ENCODE results near the gene POLR3GL.

POLR3GL gene

GRCh38 chr1:145959333-145959732, 5.2 kb upstream of the POLR3GL start:
- Histone ChIP-seq H3K79me1 (ENCODE audit: low read length) (peaks cover 4% of the 10 kb centered on the region), H3K18ac (ENCODE audit: low read length) (no peak overlapping the region), H3K4me2 (ENCODE audit: low read length) (no peak overlapping the region), H2BK5ac (ENCODE audit: low read depth, low read length, poor library complexity) (no peak overlapping the region), H3K4me1 (ENCODE audit: control insufficient read depth in 1 of 2, insufficient read depth in 2 of 2, low read length in 2 of 2) (peaks cover 16 to 26% of the 10 kb centered on the region in 2 experiments), H3K79me2 (ENCODE audit: control insufficient read depth, insufficient read depth, low read length, poor library complexity) (no peaks in the 10 kb centered on the region), H2AK5ac (ENCODE audit: low read length) (no peak overlapping the region), H3K9ac (ENCODE audit: low read length) (no peak overlapping the region), H3K4me3 (ENCODE audit: low read depth, low read length) (no peak overlapping the region), H3K4ac (ENCODE audit: low read depth, low read length) (no peak overlapping the region), H3K27me3 (ENCODE audit: insufficient read depth, low read length) (peaks cover 45% of the 10 kb centered on the region), H3K14ac (ENCODE audit: low read length) (no peak overlapping the region), H4K12ac (ENCODE audit: low read depth, low read length) (no peak overlapping the region), H3K9me3 (ENCODE audit: insufficient read depth, low read depth, low read length) (peaks cover 2% of the 10 kb centered on the region), H2BK12ac (ENCODE audit: low read length) (no peak overlapping the region), H3K27ac (ENCODE audit: low read depth, low read length) (no peak overlapping the region), H4K91ac (ENCODE audit: low read depth, low read length) (no peak overlapping the region), H3K23ac (ENCODE audit: low read length) (no peak overlapping the region), H3K36me3 (ENCODE audit: control insufficient read depth in 1 of 2, insufficient read depth in 2 of 2, low read length in 2 of 2) (no peaks in the 10 kb centered on the region), H2BK120ac (ENCODE audit: insufficient read depth, low read length, poor library complexity) (no peak overlapping the region), H2AFZ (ENCODE audit: insufficient read depth, low read length, poor library complexity) (no peak overlapping the region), H4K8ac (ENCODE audit: low read depth, low read length) (no peak overlapping the region)
- no peak for DNase-seq

GRCh38 chr1:145959957-145960467, 4.5 kb upstream of the POLR3GL start:
- peaks cover 45% of the 10 kb centered on the region for H3K27me3 ChIP-seq (ENCODE audit: insufficient read depth, low read length)
- no peak overlapping the region for H3K9ac ChIP-seq (ENCODE audit: low read length)
- H3K4me3 ChIP-seq (ENCODE audit: low read depth, low read length): peak overlapping the region; percentile 77
- no peak overlapping the region for H4K8ac ChIP-seq (ENCODE audit: low read depth, low read length)
- no peak overlapping the region for H3K27ac ChIP-seq (ENCODE audit: low read depth, low read length)
- DNase-seq: no peak
- H3K4ac ChIP-seq (ENCODE audit: low read depth, low read length): no peak overlapping the region
- H4K12ac ChIP-seq (ENCODE audit: low read depth, low read length): no peak overlapping the region
- H2BK120ac ChIP-seq (ENCODE audit: insufficient read depth, low read length, poor library complexity): no peak overlapping the region
- H3K18ac ChIP-seq (ENCODE audit: low read length): no peak overlapping the region
- H3K79me1 ChIP-seq (ENCODE audit: low read length): peaks cover 6% of the 10 kb centered on the region
- H3K36me3 ChIP-seq (ENCODE audit: control insufficient read depth in 1 of 2, insufficient read depth in 2 of 2, low read length in 2 of 2): no peaks in the 10 kb centered on the region
- H3K23ac ChIP-seq (ENCODE audit: low read length): no peak overlapping the region
- no CpG with 5 or more reads among the region's 12 CpGs for WGBS (ENCODE audit: extremely low coverage, insufficient coverage, insufficient read length)
- H4K91ac ChIP-seq (ENCODE audit: low read depth, low read length): no peak overlapping the region
- peak overlapping the region; percentile 94 for H3K4me2 ChIP-seq (ENCODE audit: low read length)
- H2BK12ac ChIP-seq (ENCODE audit: low read length): no peak overlapping the region
- H3K4me1 ChIP-seq (ENCODE audit: control insufficient read depth in 1 of 2, insufficient read depth in 2 of 2, low read length in 2 of 2): peaks cover 16 to 26% of the 10 kb centered on the region in 2 experiments
- H2BK5ac ChIP-seq (ENCODE audit: low read depth, low read length, poor library complexity): no peak overlapping the region
- peaks cover 2% of the 10 kb centered on the region for H3K9me3 ChIP-seq (ENCODE audit: insufficient read depth, low read depth, low read length)
- H3K79me2 ChIP-seq (ENCODE audit: control insufficient read depth, insufficient read depth, low read length, poor library complexity): no peaks in the 10 kb centered on the region
- H2AK5ac ChIP-seq (ENCODE audit: low read length): no peak overlapping the region
- no peak overlapping the region for H3K14ac ChIP-seq (ENCODE audit: low read length)
- peak overlapping the region; percentile 77 for H2AFZ ChIP-seq (ENCODE audit: insufficient read depth, low read length, poor library complexity)

GRCh38 chr1:145960468-145961108, 3.9 kb upstream of the POLR3GL start:
- Histone ChIP-seq H3K23ac (ENCODE audit: low read length) (no peak overlapping the region), H3K27ac (ENCODE audit: low read depth, low read length) (no peak overlapping the region), H2BK12ac (ENCODE audit: low read length) (no peak overlapping the region), H3K27me3 (ENCODE audit: insufficient read depth, low read length) (peaks cover 44% of the 10 kb centered on the region), H2BK5ac (ENCODE audit: low read depth, low read length, poor library complexity) (no peak overlapping the region), H3K9ac (ENCODE audit: low read length) (peak overlapping the region; percentile 70), H3K4me3 (ENCODE audit: low read depth, low read length) (peak overlapping the region; percentile 77), H3K36me3 (ENCODE audit: control insufficient read depth in 1 of 2, insufficient read depth in 2 of 2, low read length in 2 of 2) (no peaks in the 10 kb centered on the region), H2AFZ (ENCODE audit: insufficient read depth, low read length, poor library complexity) (peak overlapping the region; percentile 77), H4K8ac (ENCODE audit: low read depth, low read length) (peak overlapping the region; percentile 48), H3K14ac (ENCODE audit: low read length) (no peak overlapping the region), H3K4me2 (ENCODE audit: low read length) (peak overlapping the region; percentile 94), H2AK5ac (ENCODE audit: low read length) (no peak overlapping the region), H4K91ac (ENCODE audit: low read depth, low read length) (no peak overlapping the region), H3K79me1 (ENCODE audit: low read length) (peaks cover 6% of the 10 kb centered on the region), H3K4me1 (ENCODE audit: control insufficient read depth in 1 of 2, insufficient read depth in 2 of 2, low read length in 2 of 2) (peaks cover 16 to 26% of the 10 kb centered on the region in 2 experiments), H3K79me2 (ENCODE audit: control insufficient read depth, insufficient read depth, low read length, poor library complexity) (no peaks in the 10 kb centered on the region), H2BK120ac (ENCODE audit: insufficient read depth, low read length, poor library complexity) (no peak overlapping the region), H4K12ac (ENCODE audit: low read depth, low read length) (no peak overlapping the region), H3K18ac (ENCODE audit: low read length) (no peak overlapping the region), H3K9me3 (ENCODE audit: insufficient read depth, low read depth, low read length) (peaks cover 2% of the 10 kb centered on the region), H3K4ac (ENCODE audit: low read depth, low read length) (no peak overlapping the region)
- no CpG with 5 or more reads among the region's 44 CpGs for WGBS (ENCODE audit: extremely low coverage, insufficient coverage, insufficient read length)
- DNase-seq: peak; percentile 56 to 72

- no peaks in the 10 kb centered on the region for H3K36me3 ChIP-seq (ENCODE audit: control insufficient read depth in 1 of 2, insufficient read depth in 2 of 2, low read length in 2 of 2)
- H3K9me3 ChIP-seq (ENCODE audit: insufficient read depth, low read depth, low read length): peaks cover 2% of the 10 kb centered on the region
- no peak overlapping the region for H3K14ac ChIP-seq (ENCODE audit: low read length)
- WGBS (ENCODE audit: extremely low coverage, insufficient coverage, insufficient read length): no CpG with 5 or more reads among the region's 22 CpGs
- H4K12ac ChIP-seq (ENCODE audit: low read depth, low read length): no peak overlapping the region
- H3K18ac ChIP-seq (ENCODE audit: low read length): no peak overlapping the region
- no peak overlapping the region for H3K23ac ChIP-seq (ENCODE audit: low read length)
- peak overlapping the region; percentile 94 for H3K4me2 ChIP-seq (ENCODE audit: low read length)
- peaks cover 16 to 26% of the 10 kb centered on the region in 2 experiments for H3K4me1 ChIP-seq (ENCODE audit: control insufficient read depth in 1 of 2, insufficient read depth in 2 of 2, low read length in 2 of 2)
- peaks cover 40% of the 10 kb centered on the region for H3K27me3 ChIP-seq (ENCODE audit: insufficient read depth, low read length)
- DNase-seq: no peak
- no peak overlapping the region for H3K4ac ChIP-seq (ENCODE audit: low read depth, low read length)
- H3K79me2 ChIP-seq (ENCODE audit: control insufficient read depth, insufficient read depth, low read length, poor library complexity): no peaks in the 10 kb centered on the region
- H2BK12ac ChIP-seq (ENCODE audit: low read length): no peak overlapping the region
- no peak overlapping the region for H4K91ac ChIP-seq (ENCODE audit: low read depth, low read length)
- H2AK5ac ChIP-seq (ENCODE audit: low read length): no peak overlapping the region
- no peak overlapping the region for H3K9ac ChIP-seq (ENCODE audit: low read length)
- H2BK5ac ChIP-seq (ENCODE audit: low read depth, low read length, poor library complexity): no peak overlapping the region
- peaks cover 6% of the 10 kb centered on the region for H3K79me1 ChIP-seq (ENCODE audit: low read length)
- peak overlapping the region; percentile 48 for H4K8ac ChIP-seq (ENCODE audit: low read depth, low read length)
- no peak overlapping the region for H2AFZ ChIP-seq (ENCODE audit: insufficient read depth, low read length, poor library complexity)
- H3K4me3 ChIP-seq (ENCODE audit: low read depth, low read length): peak overlapping the region; percentile 77
- no peak overlapping the region for H2BK120ac ChIP-seq (ENCODE audit: insufficient read depth, low read length, poor library complexity)
- H3K27ac ChIP-seq (ENCODE audit: low read depth, low read length): no peak overlapping the region
Observed at GRCh38 chr1:145961109-145961424, 3.4 kb upstream of the POLR3GL start.
